ENCODE measurements around the gene EMILIN3. TPM values are rescaled to one million over a fixed set of nuclear protein-coding genes. Genes with fewer than 3 reads are reported as not detected.

Gene EMILIN3
- under 0.01 and 0.24 TPM in 2 replicates for total RNA-seq

GRCh38 chr20:41366546-41367392 lies at the start of gene EMILIN3:
Gene EMILIN3 (minus strand): TSS chr20:41366818. CDS start chr20:41366634, 184 bp downstream.

GRCh38 chr20:41340327-41341055 lies 26.1 kb downstream of the EMILIN3 start, which contains the start of gene LPIN3:
Gene LPIN3 (plus strand): TSS chr20:41340821. CDS start chr20:41345804, 4,983 bp downstream.

GRCh38 chr20:41317546-41318270 lies 48.9 kb downstream of the EMILIN3 start, which contains the start of gene ZHX3:
Gene ZHX3 (minus strand): TSS chr20:41317731. CDS start chr20:41204916, 112,815 bp downstream.

Other genes starting within 250 kb of the EMILIN3 start
- gene PLCG1, start 229.3 kb downstream of the EMILIN3 start, total RNA-seq = 53.1 and 53.5 TPM in 2 replicates
- 23.4 and 31.6 TPM in 2 replicates for gene ZHX3, start 49.1 kb downstream of the EMILIN3 start, total RNA-seq
- 3.4 and 13.9 TPM in 2 replicates for gene LPIN3, start 26.0 kb downstream of the EMILIN3 start, total RNA-seq